ENCODE results near the gene AP1B1. TPM values are rescaled to one million over a fixed set of nuclear protein-coding genes. Genes with fewer than 3 reads are reported as not detected.
"Not testable (repeated sequence)": the region's sequence is repeated elsewhere in the genome, so short reads cannot be mapped to it uniquely, and the experiment has no call there.

The AP1B1 gene
- total and polyA plus RNA-seq, 4 donors: 32.7 to 97.9 (median 50.0) TPM

DNA sequence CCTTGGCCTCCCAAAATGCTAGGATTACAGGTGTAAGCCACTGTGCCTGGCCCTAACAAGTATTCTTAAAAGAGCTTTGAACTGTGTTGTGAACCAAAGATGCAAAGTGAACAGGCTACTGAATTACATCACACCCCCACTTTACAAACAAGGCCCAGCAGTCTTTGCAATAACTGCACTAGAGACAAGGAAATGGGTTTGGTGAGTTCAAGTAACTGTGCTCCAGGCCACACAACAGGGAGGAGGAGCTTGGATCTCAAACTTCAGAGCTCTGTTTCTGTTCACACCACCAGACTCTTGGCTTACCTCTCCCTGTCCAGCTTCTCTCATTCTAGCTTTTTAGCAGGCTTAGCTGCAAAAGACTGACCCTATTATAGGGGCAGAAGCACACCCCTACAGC lies 42.4 kb downstream of the AP1B1 start:
- Histone ChIP-seq H3K27me3 (ENCODE audit: control insufficient read depth in 3 of 3, insufficient read depth in 3 of 3, low read length in 2 of 3) (no peaks in the 10 kb centered on the region), H3K9ac (ENCODE audit: insufficient read depth in 1 of 2, low read length in 2 of 2) (no peak overlapping the region), H3K27ac (ENCODE audit: low read depth in 1 of 2, low read length in 1 of 2) (no peak overlapping the region), H3K9me3 (ENCODE audit: control insufficient read depth in 4 of 4, insufficient read depth in 3 of 4, low read length in 3 of 4) (no peaks in the 10 kb centered on the region), H3K4me3 (no peak overlapping the region), H3K4me1 (ENCODE audit: control insufficient read depth in 5 of 5, insufficient read depth in 5 of 5, low read length in 5 of 5) (peaks cover 0 to 6% (median 0%) of the 10 kb centered on the region in 5 donors), H3K36me3 (ENCODE audit: control insufficient read depth in 4 of 4, insufficient read depth in 4 of 4, low read length in 4 of 4) (peaks cover 18 to 62% (median 27%) of the 10 kb centered on the region in 4 donors)
- TF ChIP-seq, protein P1, sequence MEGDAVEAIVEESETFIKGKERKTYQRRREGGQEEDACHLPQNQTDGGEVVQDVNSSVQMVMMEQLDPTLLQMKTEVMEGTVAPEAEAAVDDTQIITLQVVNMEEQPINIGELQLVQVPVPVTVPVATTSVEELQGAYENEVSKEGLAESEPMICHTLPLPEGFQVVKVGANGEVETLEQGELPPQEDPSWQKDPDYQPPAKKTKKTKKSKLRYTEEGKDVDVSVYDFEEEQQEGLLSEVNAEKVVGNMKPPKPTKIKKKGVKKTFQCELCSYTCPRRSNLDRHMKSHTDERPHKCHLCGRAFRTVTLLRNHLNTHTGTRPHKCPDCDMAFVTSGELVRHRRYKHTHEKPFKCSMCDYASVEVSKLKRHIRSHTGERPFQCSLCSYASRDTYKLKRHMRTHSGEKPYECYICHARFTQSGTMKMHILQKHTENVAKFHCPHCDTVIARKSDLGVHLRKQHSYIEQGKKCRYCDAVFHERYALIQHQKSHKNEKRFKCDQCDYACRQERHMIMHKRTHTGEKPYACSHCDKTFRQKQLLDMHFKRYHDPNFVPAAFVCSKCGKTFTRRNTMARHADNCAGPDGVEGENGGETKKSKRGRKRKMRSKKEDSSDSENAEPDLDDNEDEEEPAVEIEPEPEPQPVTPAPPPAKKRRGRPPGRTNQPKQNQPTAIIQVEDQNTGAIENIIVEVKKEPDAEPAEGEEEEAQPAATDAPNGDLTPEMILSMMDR (IDR thresholded peaks at IDR 0.05; ENCODE audit: control extremely low read depth, extremely low read depth): no peak
- DNase-seq: no peak
- ATAC-seq (ENCODE audit: insufficient read depth, low FRiP score): no peak

DNA sequence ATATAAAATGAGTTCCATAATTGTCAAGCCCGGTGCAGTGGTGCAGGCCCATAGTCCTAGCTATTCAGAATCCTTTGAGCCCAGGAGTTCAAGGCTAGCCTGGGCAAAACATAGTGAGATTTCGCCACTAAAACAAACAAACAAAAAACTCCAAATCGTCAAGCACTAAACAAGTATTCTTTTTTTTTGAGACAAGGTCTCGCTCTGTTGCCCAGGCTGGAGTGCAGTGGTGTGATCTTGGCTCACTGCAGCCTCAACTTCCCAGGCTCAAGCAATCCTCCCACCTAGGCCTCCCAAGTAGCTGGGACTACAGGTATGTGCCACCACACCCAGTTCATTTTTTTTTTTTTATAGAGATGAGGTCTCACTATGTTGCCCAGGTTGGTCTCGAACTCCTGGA lies 43.5 kb downstream of the AP1B1 start:
- H3K9ac ChIP-seq (ENCODE audit: insufficient read depth in 1 of 2, low read length in 2 of 2); DNase-seq; H3K4me3 ChIP-seq; H3K27me3 ChIP-seq (ENCODE audit: control insufficient read depth in 3 of 3, insufficient read depth in 3 of 3, low read length in 2 of 3); H3K27ac ChIP-seq (ENCODE audit: low read depth in 1 of 2, low read length in 1 of 2); H3K4me1 ChIP-seq (ENCODE audit: control insufficient read depth in 5 of 5, insufficient read depth in 5 of 5, low read length in 5 of 5); H3K9me3 ChIP-seq (ENCODE audit: control insufficient read depth in 4 of 4, insufficient read depth in 3 of 4, low read length in 3 of 4); ATAC-seq (ENCODE audit: insufficient read depth, low FRiP score): not testable (repeated sequence)
- H3K36me3 ChIP-seq (ENCODE audit: control insufficient read depth in 4 of 4, insufficient read depth in 4 of 4, low read length in 4 of 4): peaks cover 21 to 62% (median 27%) of the 10 kb centered on the region in 4 donors
- WGBS, 2 donors: 91 to 92% methylated on average over 5 of the region's 5 CpGs

DNA sequence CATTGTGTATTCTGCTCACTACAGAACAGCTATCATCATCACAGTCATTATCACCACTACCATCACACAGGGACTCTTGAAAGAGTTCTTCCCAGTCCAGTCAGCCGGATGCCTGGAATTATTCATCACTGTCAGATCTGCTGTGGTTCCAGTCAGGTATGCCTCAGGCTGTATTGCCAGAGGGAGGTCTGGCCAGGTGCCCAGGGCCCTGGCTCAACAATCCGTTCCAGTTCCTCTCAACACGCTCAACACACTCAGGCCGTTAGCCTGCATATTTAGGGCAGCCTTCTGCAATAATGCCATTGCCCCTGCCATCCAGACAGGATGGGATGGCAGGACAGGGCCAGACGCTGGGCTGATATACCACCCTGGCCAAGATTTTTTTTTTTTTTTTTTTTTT lies 44.2 kb downstream of the AP1B1 start:
- no peak overlapping the region for H3K9ac ChIP-seq (ENCODE audit: insufficient read depth in 1 of 2, low read length in 2 of 2)
- ATAC-seq (ENCODE audit: insufficient read depth, low FRiP score) (peak; percentile 44), DNase-seq (peak; percentile 29 to 70 (median 46))
- peaks cover 22 to 64% (median 28%) of the 10 kb centered on the region in 4 donors for H3K36me3 ChIP-seq (ENCODE audit: control insufficient read depth in 4 of 4, insufficient read depth in 4 of 4, low read length in 4 of 4)
- no peaks in the 10 kb centered on the region for H3K9me3 ChIP-seq (ENCODE audit: control insufficient read depth in 4 of 4, insufficient read depth in 3 of 4, low read length in 3 of 4)
- WGBS, 2 donors: 52 to 53% methylated on average over 5 of the region's 5 CpGs
- H3K27ac ChIP-seq (ENCODE audit: low read depth in 1 of 2, low read length in 1 of 2): no peak overlapping the region
- TF ChIP-seq, protein P1 (IDR thresholded peaks at IDR 0.05; ENCODE audit: control extremely low read depth, extremely low read depth): no peak
- H3K4me1 ChIP-seq (ENCODE audit: control insufficient read depth in 5 of 5, insufficient read depth in 5 of 5, low read length in 5 of 5): peaks cover 0 to 6% (median 0%) of the 10 kb centered on the region in 5 donors
- no peak overlapping the region for H3K4me3 ChIP-seq
- no peaks in the 10 kb centered on the region for H3K27me3 ChIP-seq (ENCODE audit: control insufficient read depth in 3 of 3, insufficient read depth in 3 of 3, low read length in 2 of 3)

DNA sequence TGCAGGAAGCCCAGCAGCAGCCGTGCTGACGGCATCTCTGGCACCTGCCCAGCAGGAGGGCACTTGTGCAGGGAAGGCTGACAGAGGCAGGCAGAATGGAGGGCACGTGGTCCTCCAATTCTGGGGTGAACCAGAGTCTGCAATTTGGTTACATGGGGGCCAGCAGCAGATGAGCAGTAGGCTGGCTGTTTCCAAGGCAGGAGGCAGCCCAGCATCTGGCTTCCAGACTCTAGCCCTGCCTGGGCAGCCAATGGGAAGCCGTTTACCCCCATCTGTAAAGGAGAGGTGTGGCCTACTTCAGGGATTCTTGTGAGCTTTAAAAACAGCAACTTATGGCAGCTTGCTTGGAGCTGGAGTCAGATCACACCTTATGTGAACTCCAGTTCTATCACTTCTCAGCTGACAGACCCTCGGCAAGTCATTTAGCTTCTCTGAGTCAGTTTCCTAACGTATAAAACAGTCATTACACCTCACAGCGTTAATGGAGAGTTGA lies 45.0 kb downstream of the AP1B1 start:
- no peaks in the 10 kb centered on the region for H3K27me3 ChIP-seq (ENCODE audit: control insufficient read depth in 3 of 3, insufficient read depth in 3 of 3, low read length in 2 of 3)
- peak in 2 of 3 donors; percentile 7 to 59 for DNase-seq
- no peak overlapping the region for H3K4me3 ChIP-seq
- TF ChIP-seq, protein P1 (IDR thresholded peaks at IDR 0.05; ENCODE audit: control extremely low read depth, extremely low read depth): no peak
- H3K27ac ChIP-seq (ENCODE audit: low read depth in 1 of 2, low read length in 1 of 2): peak overlapping the region in 1 of 2 donors; percentile 51
- H3K36me3 ChIP-seq (ENCODE audit: control insufficient read depth in 4 of 4, insufficient read depth in 4 of 4, low read length in 4 of 4): peaks cover 20 to 68% (median 27%) of the 10 kb centered on the region in 4 donors
- peaks cover 0 to 6% (median 0%) of the 10 kb centered on the region in 5 donors for H3K4me1 ChIP-seq (ENCODE audit: control insufficient read depth in 5 of 5, insufficient read depth in 5 of 5, low read length in 5 of 5)
- H3K9ac ChIP-seq (ENCODE audit: insufficient read depth in 1 of 2, low read length in 2 of 2): no peak overlapping the region
- H3K9me3 ChIP-seq (ENCODE audit: control insufficient read depth in 4 of 4, insufficient read depth in 3 of 4, low read length in 3 of 4): no peaks in the 10 kb centered on the region
- WGBS, 2 donors: 58 to 59% methylated on average over 7 of the region's 7 CpGs
- no peak for ATAC-seq (ENCODE audit: insufficient read depth, low FRiP score)
